Neural cell (in vitro differentiated cells): ENCODE results near the gene AP1M1. TPM values are rescaled to one million over a fixed set of nuclear protein-coding genes. Genes with fewer than 3 reads are reported as not detected.

Source experiments
- H2AFZ ChIP-seq: fragments of 200-600, 300-800 bp; sonication (generic), shearing (Covaris generic); 2 replicates; pipeline ENCODE4 v1.6.0; 2014; ENCODE audit warnings: low read depth, mild to moderate bottlenecking, antibody characterized with exemption, low read length, moderate library complexity
- H3F3A ChIP-seq: fragments of 200-600 bp; shearing (Covaris generic); 2 replicates; pipeline ENCODE4 v1.6.1; 2016; ENCODE audit warnings: mild to moderate bottlenecking, moderate library complexity, mixed read lengths, antibody characterized with exemption, low read length; ENCODE audit not compliant: insufficient read depth, poor library complexity, severe bottlenecking
- H3K27ac ChIP-seq: fragments of 200-600, 300-800 bp; sonication (generic), shearing (Covaris generic); 2 replicates; pipeline ENCODE4 v1.5.1; 2014; ENCODE audit warnings: mild to moderate bottlenecking, low read length, moderate library complexity
- H3K27me3 ChIP-seq: fragments of 300-800, 200-600 bp; sonication (generic), shearing (Covaris generic); 2 replicates; pipeline ENCODE4 v1.6.0; 2014; ENCODE audit warnings: mild to moderate bottlenecking, low read depth, low read length, moderate library complexity; ENCODE audit not compliant: insufficient read depth
- H3K36me3 ChIP-seq: fragments of 300-800, 200-600 bp; sonication (generic), shearing (Covaris generic); 2 replicates; pipeline ENCODE4 v1.5.1; 2014; ENCODE audit warnings: mild to moderate bottlenecking, antibody characterized with exemption, low read length, moderate library complexity; ENCODE audit not compliant: insufficient read depth
- H3K4me2 ChIP-seq: fragments of 300-800, 200-600 bp; sonication (generic), shearing (Covaris generic); 2 replicates; pipeline ENCODE4 v1.6.0; 2014; ENCODE audit warnings: mild to moderate bottlenecking, low read length
- H3K4me3 ChIP-seq: fragments of 300-800, 200-600 bp; sonication (generic), shearing (Covaris generic); 2 replicates; pipeline ENCODE4 v1.5.1; 2014; ENCODE audit warnings: mild to moderate bottlenecking, low read length, moderate library complexity
- H3K79me2 ChIP-seq: fragments of 200-600 bp; shearing (Covaris generic); replicated peaks from 2 replicates; pipeline ENCODE4 v1.6.0; 2014; ENCODE audit warnings: mild to moderate bottlenecking, low read length, moderate library complexity; ENCODE audit not compliant: insufficient read depth
- H3K9ac ChIP-seq: fragments of 300-800, 200-600 bp; sonication (generic), shearing (Covaris generic); 2 replicates; pipeline ENCODE4 v1.6.1; 2016; ENCODE audit warnings: mild to moderate bottlenecking, low read length, mixed read lengths
- H3K9me2 ChIP-seq: fragments of 200-600 bp; shearing (Covaris generic); 2 replicates; pipeline ENCODE4 v1.6.1; 2016; ENCODE audit warnings: mild to moderate bottlenecking, low read length, mixed read lengths; ENCODE audit not compliant: insufficient read depth
- H3K9me3 ChIP-seq: fragments of 200-600, 300-800 bp; sonication (generic), shearing (Covaris generic); 2 replicates; pipeline ENCODE4 v1.6.1; 2016; ENCODE audit warnings: mild to moderate bottlenecking, mixed run types, low read length, moderate library complexity, mixed read lengths
- H4K20me1 ChIP-seq: fragments of 200-600 bp; shearing (Covaris generic); 2 replicates; pipeline ENCODE4 v1.6.1; 2016; ENCODE audit warnings: mild to moderate bottlenecking, mixed run types; ENCODE audit not compliant: insufficient read depth
- EP300 ChIP-seq: fragments of 450-650 bp; conservative IDR thresholded peaks from 2 replicates; pipeline ENCODE4 v1.6.1; 2014; ENCODE audit warnings: antibody characterized with exemption, mild to moderate bottlenecking, moderate library complexity; ENCODE audit not compliant: poor library complexity, severe bottlenecking
- EZH2 ChIP-seq: fragments of 200-600, 300-800 bp; shearing (Covaris generic), sonication (generic); IDR thresholded peaks from 2 replicates; pipeline ENCODE4 v1.6.1; 2014; ENCODE audit warnings: antibody characterized with exemption, low read length, borderline replicate concordance, mild to moderate bottlenecking; ENCODE audit not compliant: insufficient read depth, poor library complexity, severe bottlenecking
- MXI1 ChIP-seq: fragments of 450-650 bp; conservative IDR thresholded peaks from 2 replicates; pipeline ENCODE4 v1.6.1; 2014; ENCODE audit warnings: antibody characterized with exemption, mild to moderate bottlenecking; ENCODE audit not compliant: poor library complexity, severe bottlenecking
- POLR2AphosphoS5 ChIP-seq: IDR thresholded peaks from 2 replicates; pipeline ENCODE4 v1.6.1; 2012
- RAD21 ChIP-seq: fragments of 450-650 bp; conservative IDR thresholded peaks from 2 replicates; pipeline ENCODE4 v1.6.1; 2014; ENCODE audit warnings: antibody characterized with exemption, mild to moderate bottlenecking, moderate library complexity
- SMC3 ChIP-seq: fragments of 450-650 bp; conservative IDR thresholded peaks from 2 replicates; pipeline ENCODE4 v1.6.1; 2014; ENCODE audit warnings: antibody characterized with exemption, mild to moderate bottlenecking, moderate library complexity; ENCODE audit not compliant: poor library complexity
- TAF1 ChIP-seq: IDR thresholded peaks from 2 replicates; pipeline ENCODE4 v1.6.1; 2012; ENCODE audit warnings: low read depth
- polyA plus RNA-seq: library from polyadenylated mRNA; depleted of rRNA; stranded (reverse); fragments of >200 nt; gene quantifications from 2 replicates; pipeline ENCODE4 v1.2.3, GENCODE V29; 2014
- TF ChIP-seq, protein P1 (sequence below): fragments of 450-650 bp; IDR thresholded peaks from 2 replicates; pipeline ENCODE4 v1.5.1; 2014; ENCODE audit warnings: antibody characterized with exemption, mild to moderate bottlenecking, moderate library complexity; ENCODE audit not compliant: poor library complexity, severe bottlenecking
- TF ChIP-seq, protein P2 (sequence below): IDR thresholded peaks from 2 replicates; pipeline ENCODE4 v1.6.1; 2012; ENCODE audit warnings: borderline replicate concordance

The AP1M1 gene
- polyA plus RNA-seq, 1 donor from 2014 or later, result 81.4 TPM

DNA sequence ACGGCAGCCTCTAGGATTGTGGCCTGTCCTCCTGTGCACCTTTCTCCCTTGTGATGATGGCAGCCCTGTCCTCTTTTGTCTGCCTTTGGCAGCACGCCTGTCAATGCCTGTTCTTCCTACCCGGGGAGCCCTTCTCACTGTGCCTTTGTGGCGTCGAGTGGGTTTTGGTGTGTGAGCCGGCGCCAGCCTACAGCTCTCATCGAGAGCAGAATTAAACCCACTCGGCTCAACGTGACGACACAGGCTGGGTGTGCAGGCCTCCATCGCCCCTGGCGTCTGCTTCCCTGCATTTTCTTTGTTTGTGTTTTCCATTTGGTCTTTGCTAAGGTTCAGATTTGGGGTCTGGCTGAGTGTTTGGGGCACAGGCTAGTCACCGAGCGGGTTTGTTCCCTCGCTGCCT is 34.4 kb downstream of the AP1M1 start:
- H3K79me2 ChIP-seq, result no peaks in the 10 kb centered on the region
- no peaks in the 10 kb centered on the region for H4K20me1 ChIP-seq
- no peak overlapping the region for H3K4me3 ChIP-seq
- no peaks in the 10 kb centered on the region for H3K36me3 ChIP-seq
- no peaks in the 10 kb centered on the region for H3K9me3 ChIP-seq
- no peaks in the 10 kb centered on the region for H3K9me2 ChIP-seq
- no peak overlapping the region for H2AFZ ChIP-seq
- no peak overlapping the region for H3K9ac ChIP-seq
- H3K27ac ChIP-seq, result no peak overlapping the region
- H3K27me3 ChIP-seq, result no peaks in the 10 kb centered on the region
- TF ChIP-seq, protein P1, sequence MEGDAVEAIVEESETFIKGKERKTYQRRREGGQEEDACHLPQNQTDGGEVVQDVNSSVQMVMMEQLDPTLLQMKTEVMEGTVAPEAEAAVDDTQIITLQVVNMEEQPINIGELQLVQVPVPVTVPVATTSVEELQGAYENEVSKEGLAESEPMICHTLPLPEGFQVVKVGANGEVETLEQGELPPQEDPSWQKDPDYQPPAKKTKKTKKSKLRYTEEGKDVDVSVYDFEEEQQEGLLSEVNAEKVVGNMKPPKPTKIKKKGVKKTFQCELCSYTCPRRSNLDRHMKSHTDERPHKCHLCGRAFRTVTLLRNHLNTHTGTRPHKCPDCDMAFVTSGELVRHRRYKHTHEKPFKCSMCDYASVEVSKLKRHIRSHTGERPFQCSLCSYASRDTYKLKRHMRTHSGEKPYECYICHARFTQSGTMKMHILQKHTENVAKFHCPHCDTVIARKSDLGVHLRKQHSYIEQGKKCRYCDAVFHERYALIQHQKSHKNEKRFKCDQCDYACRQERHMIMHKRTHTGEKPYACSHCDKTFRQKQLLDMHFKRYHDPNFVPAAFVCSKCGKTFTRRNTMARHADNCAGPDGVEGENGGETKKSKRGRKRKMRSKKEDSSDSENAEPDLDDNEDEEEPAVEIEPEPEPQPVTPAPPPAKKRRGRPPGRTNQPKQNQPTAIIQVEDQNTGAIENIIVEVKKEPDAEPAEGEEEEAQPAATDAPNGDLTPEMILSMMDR, result no peak
- TF ChIP-seq TAF1 (no peak), POLR2AphosphoS5 (no peak), RAD21 (no peak), SMC3 (no peak), MXI1 (no peak), EZH2 (no peak), EP300 (no peak)
- TF ChIP-seq, protein P2, sequence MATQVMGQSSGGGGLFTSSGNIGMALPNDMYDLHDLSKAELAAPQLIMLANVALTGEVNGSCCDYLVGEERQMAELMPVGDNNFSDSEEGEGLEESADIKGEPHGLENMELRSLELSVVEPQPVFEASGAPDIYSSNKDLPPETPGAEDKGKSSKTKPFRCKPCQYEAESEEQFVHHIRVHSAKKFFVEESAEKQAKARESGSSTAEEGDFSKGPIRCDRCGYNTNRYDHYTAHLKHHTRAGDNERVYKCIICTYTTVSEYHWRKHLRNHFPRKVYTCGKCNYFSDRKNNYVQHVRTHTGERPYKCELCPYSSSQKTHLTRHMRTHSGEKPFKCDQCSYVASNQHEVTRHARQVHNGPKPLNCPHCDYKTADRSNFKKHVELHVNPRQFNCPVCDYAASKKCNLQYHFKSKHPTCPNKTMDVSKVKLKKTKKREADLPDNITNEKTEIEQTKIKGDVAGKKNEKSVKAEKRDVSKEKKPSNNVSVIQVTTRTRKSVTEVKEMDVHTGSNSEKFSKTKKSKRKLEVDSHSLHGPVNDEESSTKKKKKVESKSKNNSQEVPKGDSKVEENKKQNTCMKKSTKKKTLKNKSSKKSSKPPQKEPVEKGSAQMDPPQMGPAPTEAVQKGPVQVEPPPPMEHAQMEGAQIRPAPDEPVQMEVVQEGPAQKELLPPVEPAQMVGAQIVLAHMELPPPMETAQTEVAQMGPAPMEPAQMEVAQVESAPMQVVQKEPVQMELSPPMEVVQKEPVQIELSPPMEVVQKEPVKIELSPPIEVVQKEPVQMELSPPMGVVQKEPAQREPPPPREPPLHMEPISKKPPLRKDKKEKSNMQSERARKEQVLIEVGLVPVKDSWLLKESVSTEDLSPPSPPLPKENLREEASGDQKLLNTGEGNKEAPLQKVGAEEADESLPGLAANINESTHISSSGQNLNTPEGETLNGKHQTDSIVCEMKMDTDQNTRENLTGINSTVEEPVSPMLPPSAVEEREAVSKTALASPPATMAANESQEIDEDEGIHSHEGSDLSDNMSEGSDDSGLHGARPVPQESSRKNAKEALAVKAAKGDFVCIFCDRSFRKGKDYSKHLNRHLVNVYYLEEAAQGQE, result no peak
- no peak overlapping the region for H3K4me2 ChIP-seq
- H3F3A ChIP-seq, result no peaks in the 10 kb centered on the region

DNA sequence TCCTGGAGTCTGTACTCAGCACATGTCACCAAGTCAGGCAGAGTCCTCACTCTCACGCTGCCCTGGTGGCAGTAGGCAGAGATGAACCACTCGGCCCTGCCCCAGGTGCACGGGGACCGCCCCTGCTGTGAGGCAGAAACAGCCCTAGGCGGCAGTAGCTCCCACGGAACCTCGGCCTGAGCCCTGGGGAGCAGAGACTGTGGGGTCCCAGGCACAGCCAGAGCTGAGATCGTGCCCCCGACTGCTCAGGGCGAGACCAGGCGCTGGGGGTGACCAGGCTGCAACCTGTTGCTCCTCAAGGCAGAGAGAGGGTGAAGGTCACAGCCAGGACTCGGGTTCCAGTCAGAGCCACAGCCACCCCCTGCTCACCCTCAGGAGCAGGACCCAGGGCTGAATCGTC is 34.9 kb downstream of the AP1M1 start:
- Histone ChIP-seq H3K27ac (no peak overlapping the region), H3F3A (no peaks in the 10 kb centered on the region), H3K9me3 (no peaks in the 10 kb centered on the region), H3K4me3 (no peak overlapping the region), H3K9ac (no peak overlapping the region), H3K4me2 (no peak overlapping the region), H3K36me3 (no peaks in the 10 kb centered on the region), H3K79me2 (no peaks in the 10 kb centered on the region), H4K20me1 (no peaks in the 10 kb centered on the region), H2AFZ (no peak overlapping the region), H3K9me2 (no peaks in the 10 kb centered on the region), H3K27me3 (no peaks in the 10 kb centered on the region)
- no peak for TF ChIP-seq EZH2
- no peak for TF ChIP-seq POLR2AphosphoS5
- TF ChIP-seq MXI1, result no peak
- TF ChIP-seq EP300, result no peak
- TF ChIP-seq TAF1, result no peak
- TF ChIP-seq, protein P1, result no peak
- no peak for TF ChIP-seq SMC3
- no peak for TF ChIP-seq RAD21
- TF ChIP-seq, protein P2, result no peak
